ENCODE data around the gene TADA2A. TPM values are rescaled to one million over a fixed set of nuclear protein-coding genes. Genes with fewer than 3 reads are reported as not detected.

Gene TADA2A
- total RNA-seq, 4 donors from 2014 or later = 10.2 to 14.0 (median 11.7) TPM

DNA sequence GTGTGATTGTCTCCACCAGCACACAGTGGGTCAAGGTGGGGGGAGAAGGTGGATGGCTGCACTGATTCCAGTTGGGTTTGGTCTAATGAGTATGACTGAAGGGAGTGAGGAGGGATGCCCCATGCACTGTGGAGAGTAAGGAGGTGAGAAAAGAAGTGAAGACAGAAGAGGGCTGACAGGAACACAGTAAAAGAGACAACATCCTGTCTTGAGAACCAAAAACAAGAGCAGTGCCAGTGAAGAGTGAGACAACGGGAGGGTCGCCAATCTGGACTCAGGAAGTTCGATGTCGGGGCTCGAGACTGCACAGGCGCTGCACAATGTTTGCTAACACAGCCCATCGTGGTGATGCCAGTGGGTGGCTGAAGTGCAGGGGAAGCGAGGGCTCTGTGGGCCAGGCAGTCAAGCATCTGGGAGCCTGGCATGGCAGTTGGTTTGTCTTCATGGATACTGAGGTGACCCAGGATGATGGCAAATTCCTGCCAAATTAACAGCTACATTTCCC is 117.1 kb downstream of the TADA2A start:
- no peak for TF ChIP-seq CTCF (IDR thresholded peaks at IDR 0.05; ENCODE audit: low read depth)

GRCh38 chr17:37527249-37527851 is 120.7 kb downstream of the TADA2A start:
- TF ChIP-seq CTCF (IDR thresholded peaks at IDR 0.05; ENCODE audit: low read depth) = no peak

Other genes starting within 250 kb of the TADA2A start
- not detected for gene C17orf78, start 30.9 kb upstream of the TADA2A start, total RNA-seq
- 100 to 1,000 TPM in 1 of 4 donors, 10 to 100 TPM in 3; 30.6 to 102 (median 50.5) TPM for gene ACACA, start 50 bp upstream of the TADA2A start, total RNA-seq
- 10 to 100 TPM; 10.8 to 23.1 (median 15.8) TPM for gene DUSP14, start 83.0 kb downstream of the TADA2A start, total RNA-seq
- gene SYNRG, start 202.5 kb downstream of the TADA2A start, total RNA-seq = 10 to 100 TPM; 27.4 to 46.5 (median 31.0) TPM
- 10 to 100 TPM; 15.6 to 21.0 (median 17.3) TPM for gene DDX52, start 236.6 kb downstream of the TADA2A start, total RNA-seq